ENCODE results near the gene SMURF1. TPM values are rescaled to one million over a fixed set of nuclear protein-coding genes. Genes with fewer than 3 reads are reported as not detected.
A peak's percentile ranks its signal among the peaks of the same experiment; 100 is the strongest.

The SMURF1 gene
- polyA plus RNA-seq: 22.9 and 27.3 TPM in 2 replicates
- polyA minus RNA-seq: 58.5 and 61.8 TPM in 2 replicates

GRCh38 chr7:99143853-99144672 is at the start of gene SMURF1:
TSS of gene SMURF1 (minus strand) at chr7:99144108. CDS start at chr7:99143780, 328 bp downstream.
- Histone ChIP-seq H3K9ac (ENCODE audit: low read length) (peak within 1 kb of the TSS; percentile 83), H3K79me2 (replicated peaks; ENCODE audit: insufficient read depth, low read length) (peaks cover 24% of the 10 kb centered on the region), H3K4me2 (ENCODE audit: low read length) (peak within 1 kb of the TSS; percentile 73), H3F3A (ENCODE audit: insufficient read depth, low read length, poor library complexity, severe bottlenecking) (no peaks in the 10 kb centered on the region), H4K20me1 (ENCODE audit: insufficient read depth) (no peaks in the 10 kb centered on the region), H3K27ac (ENCODE audit: low read length) (peak within 1 kb of the TSS; percentile 51), H3K27me3 (ENCODE audit: insufficient read depth, low read depth, low read length) (no peaks in the 10 kb centered on the region), H2AFZ (ENCODE audit: low read depth, low read length) (peak within 1 kb of the TSS; percentile 65), H3K36me3 (ENCODE audit: insufficient read depth, low read length) (no peaks in the 10 kb centered on the region), H3K4me3 (ENCODE audit: low read length) (peak within 1 kb of the TSS; percentile 73), H3K9me3 (ENCODE audit: low read length) (no peaks in the 10 kb centered on the region), H3K9me2 (ENCODE audit: insufficient read depth, low read length) (no peaks in the 10 kb centered on the region)
- no peak for TF ChIP-seq EZH2 (IDR thresholded peaks at IDR 0.05; ENCODE audit: borderline replicate concordance, insufficient read depth, low read length, poor library complexity, severe bottlenecking)
- TF ChIP-seq SMC3 (conservative IDR thresholded peaks at IDR 0.05; ENCODE audit: poor library complexity): peak; percentile 46
- no peak for TF ChIP-seq REST (IDR thresholded peaks at IDR 0.05; ENCODE audit: borderline replicate concordance)
- TF ChIP-seq TAF1 (IDR thresholded peaks at IDR 0.05; ENCODE audit: low read depth): no peak
- peak; percentile 45 for TF ChIP-seq RAD21 (conservative IDR thresholded peaks at IDR 0.05)
- no peak for TF ChIP-seq EP300 (conservative IDR thresholded peaks at IDR 0.05; ENCODE audit: poor library complexity, severe bottlenecking)
- peak; percentile 78 for TF ChIP-seq POLR2AphosphoS5 (IDR thresholded peaks at IDR 0.05)
- peak; percentile 59 for TF ChIP-seq MXI1 (conservative IDR thresholded peaks at IDR 0.05; ENCODE audit: poor library complexity, severe bottlenecking)
- TF ChIP-seq CTCF (IDR thresholded peaks at IDR 0.05; ENCODE audit: poor library complexity, severe bottlenecking): no peak

- Histone ChIP-seq H3K4me2 (ENCODE audit: low read length) (no peak overlapping the region), H4K20me1 (ENCODE audit: insufficient read depth) (no peaks in the 10 kb centered on the region), H3K9ac (ENCODE audit: low read length) (no peak overlapping the region), H3K79me2 (replicated peaks; ENCODE audit: insufficient read depth, low read length) (no peaks in the 10 kb centered on the region), H3K27me3 (ENCODE audit: insufficient read depth, low read depth, low read length) (no peaks in the 10 kb centered on the region), H3K9me3 (ENCODE audit: low read length) (no peaks in the 10 kb centered on the region), H3K4me3 (ENCODE audit: low read length) (no peak overlapping the region), H3K9me2 (ENCODE audit: insufficient read depth, low read length) (no peaks in the 10 kb centered on the region), H3K27ac (ENCODE audit: low read length) (no peak overlapping the region), H3K36me3 (ENCODE audit: insufficient read depth, low read length) (no peaks in the 10 kb centered on the region), H2AFZ (ENCODE audit: low read depth, low read length) (no peak overlapping the region), H3F3A (ENCODE audit: insufficient read depth, low read length, poor library complexity, severe bottlenecking) (no peaks in the 10 kb centered on the region)
- TF ChIP-seq TAF1 (IDR thresholded peaks at IDR 0.05; ENCODE audit: low read depth): no peak
- no peak for TF ChIP-seq CTCF (IDR thresholded peaks at IDR 0.05; ENCODE audit: poor library complexity, severe bottlenecking)
- no peak for TF ChIP-seq POLR2AphosphoS5 (IDR thresholded peaks at IDR 0.05)
- TF ChIP-seq MXI1 (conservative IDR thresholded peaks at IDR 0.05; ENCODE audit: poor library complexity, severe bottlenecking): no peak
- no peak for TF ChIP-seq REST (IDR thresholded peaks at IDR 0.05; ENCODE audit: borderline replicate concordance)
- no peak for TF ChIP-seq RAD21 (conservative IDR thresholded peaks at IDR 0.05)
- TF ChIP-seq EZH2 (IDR thresholded peaks at IDR 0.05; ENCODE audit: borderline replicate concordance, insufficient read depth, low read length, poor library complexity, severe bottlenecking): no peak
- TF ChIP-seq EP300 (conservative IDR thresholded peaks at IDR 0.05; ENCODE audit: poor library complexity, severe bottlenecking): no peak
- no peak for TF ChIP-seq SMC3 (conservative IDR thresholded peaks at IDR 0.05; ENCODE audit: poor library complexity)
Observed at GRCh38 chr7:99191869-99192596, 48.1 kb upstream of the SMURF1 start.
